ENCODE results near the gene AGXT2.

AGXT2 gene

DNA sequence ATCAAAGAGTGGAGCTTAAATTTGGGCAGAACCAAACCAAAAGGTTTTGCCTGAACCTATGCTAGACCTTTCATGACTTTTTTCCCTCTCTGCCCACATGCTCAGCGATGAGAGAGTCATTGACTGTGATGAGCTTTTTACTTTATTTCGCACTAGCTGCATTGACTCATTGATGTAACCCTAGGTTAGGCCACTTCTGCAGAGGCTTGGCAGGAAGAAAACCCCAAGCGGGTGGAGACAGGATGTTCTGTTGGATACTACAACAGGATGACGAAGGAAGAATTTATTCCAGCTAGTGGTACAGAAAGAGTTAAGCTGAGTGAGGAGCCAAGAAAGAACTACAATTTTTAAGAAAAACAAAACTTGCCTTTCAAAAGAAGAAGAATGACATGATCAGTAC, 18.4 kb downstream of the AGXT2 start:
- Histone ChIP-seq H2AFZ (ENCODE audit: low read depth, low read length) (no peak overlapping the region), H3K4me3 (ENCODE audit: low read depth in 1 of 2, low read length in 2 of 2) (no peak overlapping the region), H4K20me1 (ENCODE audit: insufficient read depth, low read length) (no peaks in the 10 kb centered on the region), H3K9me3 (ENCODE audit: insufficient read depth, low read length, severe bottlenecking) (no peaks in the 10 kb centered on the region), H3K27ac (ENCODE audit: low read length) (no peak overlapping the region), H3K27me3 (ENCODE audit: insufficient read depth, low read length, poor library complexity) (peaks cover 12% of the 10 kb centered on the region), H3K36me3 (ENCODE audit: insufficient read depth, low read length) (no peaks in the 10 kb centered on the region), H3K4me2 (ENCODE audit: insufficient read depth, low read length) (no peak overlapping the region), H3K9ac (ENCODE audit: low read depth, low read length) (no peak overlapping the region), H3K79me2 (ENCODE audit: insufficient read depth, low read length) (no peaks in the 10 kb centered on the region), H3K4me1 (ENCODE audit: insufficient read depth, low read length) (no peaks in the 10 kb centered on the region)
- TF ChIP-seq, protein P1, sequence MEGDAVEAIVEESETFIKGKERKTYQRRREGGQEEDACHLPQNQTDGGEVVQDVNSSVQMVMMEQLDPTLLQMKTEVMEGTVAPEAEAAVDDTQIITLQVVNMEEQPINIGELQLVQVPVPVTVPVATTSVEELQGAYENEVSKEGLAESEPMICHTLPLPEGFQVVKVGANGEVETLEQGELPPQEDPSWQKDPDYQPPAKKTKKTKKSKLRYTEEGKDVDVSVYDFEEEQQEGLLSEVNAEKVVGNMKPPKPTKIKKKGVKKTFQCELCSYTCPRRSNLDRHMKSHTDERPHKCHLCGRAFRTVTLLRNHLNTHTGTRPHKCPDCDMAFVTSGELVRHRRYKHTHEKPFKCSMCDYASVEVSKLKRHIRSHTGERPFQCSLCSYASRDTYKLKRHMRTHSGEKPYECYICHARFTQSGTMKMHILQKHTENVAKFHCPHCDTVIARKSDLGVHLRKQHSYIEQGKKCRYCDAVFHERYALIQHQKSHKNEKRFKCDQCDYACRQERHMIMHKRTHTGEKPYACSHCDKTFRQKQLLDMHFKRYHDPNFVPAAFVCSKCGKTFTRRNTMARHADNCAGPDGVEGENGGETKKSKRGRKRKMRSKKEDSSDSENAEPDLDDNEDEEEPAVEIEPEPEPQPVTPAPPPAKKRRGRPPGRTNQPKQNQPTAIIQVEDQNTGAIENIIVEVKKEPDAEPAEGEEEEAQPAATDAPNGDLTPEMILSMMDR (IDR thresholded peaks at IDR 0.05; ENCODE audit: borderline replicate concordance, extremely low read depth, low read length, poor library complexity, severe bottlenecking): no peak
- TF ChIP-seq EZH2 (IDR thresholded peaks at IDR 0.05; ENCODE audit: borderline replicate concordance, low read depth, low read length, severe bottlenecking): no peak
- DNase-seq: no peak
- no peak for ATAC-seq (ENCODE audit: insufficient read depth, low read depth)

DNA sequence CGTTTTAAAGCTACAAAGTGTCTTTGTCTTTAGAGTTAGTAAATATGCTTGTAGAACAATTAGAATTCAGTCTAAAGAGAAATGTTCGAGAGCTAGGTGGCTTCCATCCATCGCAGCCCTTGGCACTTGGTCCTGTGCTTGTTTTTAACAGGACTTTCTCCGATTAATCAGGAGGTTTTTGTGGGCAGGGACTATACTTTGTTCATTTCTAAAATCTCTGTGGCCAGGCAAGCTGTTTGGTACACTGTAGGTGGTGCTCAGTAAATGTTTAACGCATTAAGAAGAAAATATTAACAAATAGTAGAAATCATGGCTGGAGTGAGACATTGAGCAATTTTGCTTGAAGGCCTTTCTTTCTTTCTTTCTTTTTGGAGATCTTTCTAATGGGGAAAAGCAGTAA, 20.8 kb downstream of the AGXT2 start:
- TF ChIP-seq, protein P1 (IDR thresholded peaks at IDR 0.05; ENCODE audit: borderline replicate concordance, extremely low read depth, low read length, poor library complexity, severe bottlenecking): no peak
- TF ChIP-seq EZH2 (IDR thresholded peaks at IDR 0.05; ENCODE audit: borderline replicate concordance, low read depth, low read length, severe bottlenecking): no peak
- ATAC-seq (ENCODE audit: insufficient read depth, low read depth) (no peak), DNase-seq (no peak)
- no peak overlapping the region for H3K4me2 ChIP-seq (ENCODE audit: insufficient read depth, low read length)
- H3K4me1 ChIP-seq (ENCODE audit: insufficient read depth, low read length): no peaks in the 10 kb centered on the region
- H3K79me2 ChIP-seq (ENCODE audit: insufficient read depth, low read length): no peaks in the 10 kb centered on the region
- no peak overlapping the region for H3K9ac ChIP-seq (ENCODE audit: low read depth, low read length)
- no peaks in the 10 kb centered on the region for H3K9me3 ChIP-seq (ENCODE audit: insufficient read depth, low read length, severe bottlenecking)
- H3K27ac ChIP-seq (ENCODE audit: low read length): no peak overlapping the region
- no peak overlapping the region for H2AFZ ChIP-seq (ENCODE audit: low read depth, low read length)
- no peak overlapping the region for H3K4me3 ChIP-seq (ENCODE audit: low read depth in 1 of 2, low read length in 2 of 2)
- no peaks in the 10 kb centered on the region for H3K36me3 ChIP-seq (ENCODE audit: insufficient read depth, low read length)
- H3K27me3 ChIP-seq (ENCODE audit: insufficient read depth, low read length, poor library complexity): peaks cover 12% of the 10 kb centered on the region
- no peaks in the 10 kb centered on the region for H4K20me1 ChIP-seq (ENCODE audit: insufficient read depth, low read length)

DNA sequence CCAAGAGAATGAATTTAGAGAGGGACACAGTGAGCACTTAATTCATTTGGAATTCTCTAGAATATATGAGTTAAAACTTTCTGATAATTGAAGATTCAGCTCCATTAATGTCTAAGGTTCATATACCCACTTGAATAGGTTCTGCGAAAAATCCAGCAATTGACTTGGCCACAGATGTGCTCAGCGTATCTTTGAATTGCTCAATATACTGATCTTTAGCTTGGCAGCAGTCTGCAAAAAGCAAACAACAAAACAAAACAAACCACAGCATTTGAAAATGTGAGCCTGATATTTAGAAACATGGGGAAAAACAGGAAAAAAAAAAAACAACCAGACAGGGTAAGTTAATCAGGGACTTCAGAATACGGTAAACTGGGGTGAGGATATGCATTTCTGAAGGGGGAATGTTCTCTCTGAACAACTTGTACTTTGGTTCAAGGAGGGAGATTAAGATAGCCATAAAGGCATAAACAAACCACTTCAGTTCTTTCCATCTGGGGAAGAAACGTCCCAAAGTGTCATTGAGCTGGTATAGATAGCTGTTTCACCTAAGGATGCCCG, 21.4 kb downstream of the AGXT2 start:
- no peaks in the 10 kb centered on the region for H3K79me2 ChIP-seq (ENCODE audit: insufficient read depth, low read length)
- H2AFZ ChIP-seq (ENCODE audit: low read depth, low read length): no peak overlapping the region
- H3K9ac ChIP-seq (ENCODE audit: low read depth, low read length): no peak overlapping the region
- ATAC-seq (ENCODE audit: insufficient read depth, low read depth): no peak
- no peaks in the 10 kb centered on the region for H3K4me1 ChIP-seq (ENCODE audit: insufficient read depth, low read length)
- no peaks in the 10 kb centered on the region for H3K36me3 ChIP-seq (ENCODE audit: insufficient read depth, low read length)
- no peaks in the 10 kb centered on the region for H3K9me3 ChIP-seq (ENCODE audit: insufficient read depth, low read length, severe bottlenecking)
- no peak overlapping the region for H3K4me3 ChIP-seq (ENCODE audit: low read depth in 1 of 2, low read length in 2 of 2)
- DNase-seq: no peak
- peaks cover 12% of the 10 kb centered on the region for H3K27me3 ChIP-seq (ENCODE audit: insufficient read depth, low read length, poor library complexity)
- TF ChIP-seq, protein P1 (IDR thresholded peaks at IDR 0.05; ENCODE audit: borderline replicate concordance, extremely low read depth, low read length, poor library complexity, severe bottlenecking): no peak
- no peak for TF ChIP-seq EZH2 (IDR thresholded peaks at IDR 0.05; ENCODE audit: borderline replicate concordance, low read depth, low read length, severe bottlenecking)
- no peaks in the 10 kb centered on the region for H4K20me1 ChIP-seq (ENCODE audit: insufficient read depth, low read length)
- H3K27ac ChIP-seq (ENCODE audit: low read length): no peak overlapping the region
- no peak overlapping the region for H3K4me2 ChIP-seq (ENCODE audit: insufficient read depth, low read length)

Measured in DND-41 (cell line).